ENCODE results near the gene FEZ2. TPM values are rescaled to one million over a fixed set of nuclear protein-coding genes. Genes with fewer than 3 reads are reported as not detected.

FEZ2 gene
- total and polyA plus RNA-seq, 9 of the 15 experiments (the other 6 are each of a cell fraction or from before 2014, with no cell fraction given) = 9.9 to 35.5 (median 20.1) TPM

DNA sequence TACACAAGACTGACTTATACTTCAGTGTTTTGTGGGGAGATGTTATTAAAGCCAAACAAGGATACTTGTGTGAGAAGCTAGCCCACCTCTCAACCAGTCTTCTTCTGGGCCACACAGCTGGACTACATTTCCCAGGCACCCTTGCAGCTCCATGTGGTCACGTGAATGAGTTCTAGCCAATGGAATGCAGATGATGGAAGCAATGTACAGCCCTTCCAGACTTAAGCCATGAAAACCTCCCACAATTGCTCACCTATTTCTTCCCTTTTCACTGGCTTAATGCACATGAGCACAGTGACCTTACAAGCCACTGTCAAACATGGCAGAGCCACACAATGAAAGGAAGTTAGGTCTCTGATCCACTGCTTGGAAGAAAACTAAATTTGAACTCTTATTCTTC, 20.4 kb upstream of the FEZ2 start (continued):
- TF ChIP-seq, protein P1, sequence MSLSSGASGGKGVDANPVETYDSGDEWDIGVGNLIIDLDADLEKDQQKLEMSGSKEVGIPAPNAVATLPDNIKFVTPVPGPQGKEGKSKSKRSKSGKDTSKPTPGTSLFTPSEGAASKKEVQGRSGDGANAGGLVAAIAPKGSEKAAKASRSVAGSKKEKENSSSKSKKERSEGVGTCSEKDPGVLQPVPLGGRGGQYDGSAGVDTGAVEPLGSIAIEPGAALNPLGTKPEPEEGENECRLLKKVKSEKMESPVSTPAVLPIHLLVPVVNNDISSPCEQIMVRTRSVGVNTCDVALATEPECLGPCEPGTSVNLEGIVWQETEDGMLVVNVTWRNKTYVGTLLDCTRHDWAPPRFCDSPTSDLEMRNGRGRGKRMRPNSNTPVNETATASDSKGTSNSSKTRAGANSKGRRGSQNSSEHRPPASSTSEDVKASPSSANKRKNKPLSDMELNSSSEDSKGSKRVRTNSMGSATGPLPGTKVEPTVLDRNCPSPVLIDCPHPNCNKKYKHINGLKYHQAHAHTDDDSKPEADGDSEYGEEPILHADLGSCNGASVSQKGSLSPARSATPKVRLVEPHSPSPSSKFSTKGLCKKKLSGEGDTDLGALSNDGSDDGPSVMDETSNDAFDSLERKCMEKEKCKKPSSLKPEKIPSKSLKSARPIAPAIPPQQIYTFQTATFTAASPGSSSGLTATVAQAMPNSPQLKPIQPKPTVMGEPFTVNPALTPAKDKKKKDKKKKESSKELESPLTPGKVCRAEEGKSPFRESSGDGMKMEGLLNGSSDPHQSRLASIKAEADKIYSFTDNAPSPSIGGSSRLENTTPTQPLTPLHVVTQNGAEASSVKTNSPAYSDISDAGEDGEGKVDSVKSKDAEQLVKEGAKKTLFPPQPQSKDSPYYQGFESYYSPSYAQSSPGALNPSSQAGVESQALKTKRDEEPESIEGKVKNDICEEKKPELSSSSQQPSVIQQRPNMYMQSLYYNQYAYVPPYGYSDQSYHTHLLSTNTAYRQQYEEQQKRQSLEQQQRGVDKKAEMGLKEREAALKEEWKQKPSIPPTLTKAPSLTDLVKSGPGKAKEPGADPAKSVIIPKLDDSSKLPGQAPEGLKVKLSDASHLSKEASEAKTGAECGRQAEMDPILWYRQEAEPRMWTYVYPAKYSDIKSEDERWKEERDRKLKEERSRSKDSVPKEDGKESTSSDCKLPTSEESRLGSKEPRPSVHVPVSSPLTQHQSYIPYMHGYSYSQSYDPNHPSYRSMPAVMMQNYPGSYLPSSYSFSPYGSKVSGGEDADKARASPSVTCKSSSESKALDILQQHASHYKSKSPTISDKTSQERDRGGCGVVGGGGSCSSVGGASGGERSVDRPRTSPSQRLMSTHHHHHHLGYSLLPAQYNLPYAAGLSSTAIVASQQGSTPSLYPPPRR (CRISPR knock-in tag; IDR thresholded peaks at IDR 0.05; ENCODE audit: borderline replicate concordance) = no peak
- no peak for TF ChIP-seq ARHGAP35 (IDR thresholded peaks at IDR 0.05; ENCODE audit: partially characterized antibody)
- no peak for TF ChIP-seq FOXM1 (IDR thresholded peaks at IDR 0.05; ENCODE audit: low read depth)
- no peak for TF ChIP-seq FOXM1 (CRISPR knock-in tag; IDR thresholded peaks at IDR 0.05; ENCODE audit: low read depth)
- TF ChIP-seq EP300 (IDR thresholded peaks at IDR 0.05; ENCODE audit: low read length) = no peak
- TF ChIP-seq RAD51 (IDR thresholded peaks at IDR 0.05; ENCODE audit: borderline replicate concordance, low read depth) = peak; percentile 90
- TF ChIP-seq THRAP3 (IDR thresholded peaks at IDR 0.05; ENCODE audit: borderline replicate concordance) = no peak
- no peak for TF ChIP-seq PHB2 (IDR thresholded peaks at IDR 0.05; ENCODE audit: low read depth)
- no peak for TF ChIP-seq PTRF (tag; IDR thresholded peaks at IDR 0.05)
- TF ChIP-seq IFI16 (CRISPR knock-in tag; IDR thresholded peaks at IDR 0.05) = no peak
- TF ChIP-seq EHMT2 (IDR thresholded peaks at IDR 0.05) = 0 out of 2 replicates have a peak, but pooled peaks have one; percentile 31
- no peak for TF ChIP-seq JUNB (CRISPR knock-in tag; conservative IDR thresholded peaks at IDR 0.05)
- TF ChIP-seq TFAM (CRISPR knock-in tag; conservative IDR thresholded peaks at IDR 0.05) = no peak
- TF ChIP-seq DPF2 (IDR thresholded peaks at IDR 0.05) = no peak
- TF ChIP-seq, protein P2, sequence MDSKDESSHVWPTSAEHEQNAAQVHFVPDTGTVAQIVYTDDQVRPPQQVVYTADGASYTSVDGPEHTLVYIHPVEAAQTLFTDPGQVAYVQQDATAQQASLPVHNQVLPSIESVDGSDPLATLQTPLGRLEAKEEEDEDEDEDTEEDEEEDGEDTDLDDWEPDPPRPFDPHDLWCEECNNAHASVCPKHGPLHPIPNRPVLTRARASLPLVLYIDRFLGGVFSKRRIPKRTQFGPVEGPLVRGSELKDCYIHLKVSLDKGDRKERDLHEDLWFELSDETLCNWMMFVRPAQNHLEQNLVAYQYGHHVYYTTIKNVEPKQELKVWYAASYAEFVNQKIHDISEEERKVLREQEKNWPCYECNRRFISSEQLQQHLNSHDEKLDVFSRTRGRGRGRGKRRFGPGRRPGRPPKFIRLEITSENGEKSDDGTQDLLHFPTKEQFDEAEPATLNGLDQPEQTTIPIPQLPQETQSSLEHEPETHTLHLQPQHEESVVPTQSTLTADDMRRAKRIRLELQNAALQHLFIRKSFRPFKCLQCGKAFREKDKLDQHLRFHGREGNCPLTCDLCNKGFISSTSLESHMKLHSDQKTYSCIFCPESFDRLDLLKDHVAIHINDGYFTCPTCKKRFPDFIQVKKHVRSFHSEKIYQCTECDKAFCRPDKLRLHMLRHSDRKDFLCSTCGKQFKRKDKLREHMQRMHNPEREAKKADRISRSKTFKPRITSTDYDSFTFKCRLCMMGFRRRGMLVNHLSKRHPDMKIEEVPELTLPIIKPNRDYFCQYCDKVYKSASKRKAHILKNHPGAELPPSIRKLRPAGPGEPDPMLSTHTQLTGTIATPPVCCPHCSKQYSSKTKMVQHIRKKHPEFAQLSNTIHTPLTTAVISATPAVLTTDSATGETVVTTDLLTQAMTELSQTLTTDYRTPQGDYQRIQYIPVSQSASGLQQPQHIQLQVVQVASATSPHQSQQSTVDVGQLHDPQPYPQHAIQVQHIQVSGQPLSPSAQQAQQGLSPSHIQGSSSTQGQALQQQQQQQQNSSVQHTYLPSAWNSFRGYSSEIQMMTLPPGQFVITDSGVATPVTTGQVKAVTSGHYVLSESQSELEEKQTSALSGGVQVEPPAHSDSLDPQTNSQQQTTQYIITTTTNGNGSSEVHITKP (IDR thresholded peaks at IDR 0.05; ENCODE audit: partially characterized antibody) = no peak
- TF ChIP-seq SRSF1 (IDR thresholded peaks at IDR 0.05; ENCODE audit: low read depth, low read length) = no peak
- no peak for TF ChIP-seq LCOR (CRISPR knock-in tag; IDR thresholded peaks at IDR 0.05)
- no peak for TF ChIP-seq E2F3 (CRISPR knock-in tag; IDR thresholded peaks at IDR 0.05)
- TF ChIP-seq ZC3H8 (IDR thresholded peaks at IDR 0.05) = no peak
- peak in 2 of 3 experiments; percentile 35 to 45 for TF ChIP-seq YY1 (IDR thresholded peaks at IDR 0.05; ENCODE audit: borderline replicate concordance in 1 of 3, control insufficient read depth in 1 of 3, extremely low read depth in 1 of 3, insufficient read depth in 3 of 3, insufficient read length in 1 of 3, insufficient replicate concordance in 2 of 3, low read depth in 1 of 3, low read length in 2 of 3)
- TF ChIP-seq, protein P3, sequence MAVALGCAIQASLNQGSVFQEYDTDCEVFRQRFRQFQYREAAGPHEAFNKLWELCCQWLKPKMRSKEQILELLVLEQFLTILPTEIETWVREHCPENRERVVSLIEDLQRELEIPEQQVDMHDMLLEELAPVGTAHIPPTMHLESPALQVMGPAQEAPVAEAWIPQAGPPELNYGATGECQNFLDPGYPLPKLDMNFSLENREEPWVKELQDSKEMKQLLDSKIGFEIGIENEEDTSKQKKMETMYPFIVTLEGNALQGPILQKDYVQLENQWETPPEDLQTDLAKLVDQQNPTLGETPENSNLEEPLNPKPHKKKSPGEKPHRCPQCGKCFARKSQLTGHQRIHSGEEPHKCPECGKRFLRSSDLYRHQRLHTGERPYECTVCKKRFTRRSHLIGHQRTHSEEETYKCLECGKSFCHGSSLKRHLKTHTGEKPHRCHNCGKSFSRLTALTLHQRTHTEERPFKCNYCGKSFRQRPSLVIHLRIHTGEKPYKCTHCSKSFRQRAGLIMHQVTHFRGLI (CRISPR knock-in tag; IDR thresholded peaks at IDR 0.05) = no peak

Data from K562 (cell line).